ENCODE results near the gene C16orf95.
"Not testable (repeated sequence)": the region's sequence is repeated elsewhere in the genome, so short reads cannot be mapped to it uniquely, and the experiment has no call there.

The C16orf95 gene

GRCh38 chr16:87279094-87279658 is 38.0 kb downstream of the C16orf95 start:
- DNase-seq, result no peak

DNA sequence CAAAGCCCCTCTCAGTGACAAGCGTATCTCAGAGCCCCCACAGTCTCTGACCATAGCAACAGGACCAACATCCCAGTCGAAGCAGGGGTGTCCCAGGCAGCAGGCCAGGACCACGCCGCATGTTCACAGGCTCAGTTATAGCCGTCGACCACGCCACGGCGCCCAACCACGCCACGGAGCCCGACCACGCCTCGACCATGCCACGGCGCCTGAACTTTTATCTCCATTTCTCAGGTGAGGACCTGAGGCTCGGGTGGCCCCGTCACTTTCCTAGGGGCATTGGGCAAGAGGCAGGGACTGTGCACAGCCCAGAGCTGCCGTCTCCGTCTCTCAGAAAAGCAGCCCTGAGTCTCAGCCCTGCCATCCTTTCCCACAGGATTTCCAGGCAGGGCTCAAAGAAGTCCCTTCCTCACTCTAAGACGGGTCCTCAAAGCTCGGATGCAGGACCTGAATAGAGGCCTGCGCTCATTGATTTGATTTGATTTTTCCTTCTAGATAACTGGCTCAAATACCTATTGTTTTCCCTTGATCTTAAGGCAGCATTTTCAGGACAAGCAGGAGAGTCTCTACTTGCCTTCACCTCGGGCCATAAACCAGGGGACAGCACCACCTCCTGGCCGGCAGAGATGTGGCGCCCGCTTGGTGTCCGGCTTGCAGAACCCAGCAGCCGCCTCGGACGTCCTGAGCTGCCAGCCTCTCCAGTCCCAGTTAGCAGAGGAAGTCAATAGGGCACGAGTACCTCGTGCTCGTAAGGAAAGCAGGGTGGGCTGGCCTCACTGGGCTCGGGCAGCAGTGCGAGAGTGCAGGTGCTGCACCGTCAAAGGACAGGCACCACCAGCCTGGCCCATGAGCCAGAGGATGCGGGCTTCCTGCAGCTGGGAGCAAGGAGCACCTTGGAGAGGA is 38.8 kb downstream of the C16orf95 start:
- DNase-seq, result peak; percentile 20

DNA sequence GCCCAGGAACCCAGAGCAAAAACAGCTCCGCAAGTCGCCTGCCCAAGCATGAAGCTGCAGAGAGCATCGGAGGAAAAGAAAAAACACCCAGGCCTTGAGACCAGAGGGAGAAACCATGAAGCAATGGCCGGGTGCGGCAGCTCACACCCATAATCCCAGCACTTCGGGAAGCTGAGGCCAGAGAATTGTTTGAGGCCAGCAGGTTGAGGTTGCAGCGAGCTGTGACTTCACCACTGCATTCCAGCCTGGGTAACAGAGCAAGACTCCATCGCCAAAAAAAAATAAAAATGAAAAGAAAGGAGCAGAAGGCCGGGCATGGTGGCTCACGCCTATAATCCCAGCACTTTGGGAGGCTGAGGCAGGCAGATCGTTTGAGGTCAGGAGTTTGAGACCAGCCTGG is 40.3 kb downstream of the C16orf95 start:
- no peak for DNase-seq

DNA sequence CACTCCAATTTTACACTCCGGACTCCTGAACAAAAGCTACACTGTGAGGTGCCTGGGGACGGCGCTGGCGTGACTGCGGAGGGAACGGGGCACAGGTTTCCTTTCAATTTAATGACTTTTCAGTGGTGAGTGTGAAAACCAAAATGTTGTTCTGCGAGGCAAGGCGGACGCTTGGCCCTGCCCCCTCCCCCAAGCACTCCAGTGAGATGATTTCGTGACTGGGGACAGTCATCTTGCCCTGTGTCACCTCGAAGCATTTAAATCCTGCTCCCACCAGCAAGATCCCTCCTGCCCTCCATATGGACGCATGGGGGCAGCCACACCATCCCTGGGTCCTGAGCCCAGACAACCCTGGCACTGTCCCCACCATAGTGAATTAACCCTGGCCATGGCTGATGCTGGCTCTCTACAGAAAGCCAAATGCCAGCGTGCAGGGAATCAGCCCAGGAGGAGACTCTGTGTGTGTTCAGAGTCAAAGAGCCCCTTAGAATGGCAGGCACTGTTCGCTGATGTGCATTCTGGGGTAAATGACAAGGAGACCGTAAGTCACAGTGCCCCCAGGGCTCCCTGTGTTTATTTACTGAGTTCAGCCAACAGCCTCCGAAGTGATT is 41.0 kb downstream of the C16orf95 start:
- no peak for DNase-seq

DNA sequence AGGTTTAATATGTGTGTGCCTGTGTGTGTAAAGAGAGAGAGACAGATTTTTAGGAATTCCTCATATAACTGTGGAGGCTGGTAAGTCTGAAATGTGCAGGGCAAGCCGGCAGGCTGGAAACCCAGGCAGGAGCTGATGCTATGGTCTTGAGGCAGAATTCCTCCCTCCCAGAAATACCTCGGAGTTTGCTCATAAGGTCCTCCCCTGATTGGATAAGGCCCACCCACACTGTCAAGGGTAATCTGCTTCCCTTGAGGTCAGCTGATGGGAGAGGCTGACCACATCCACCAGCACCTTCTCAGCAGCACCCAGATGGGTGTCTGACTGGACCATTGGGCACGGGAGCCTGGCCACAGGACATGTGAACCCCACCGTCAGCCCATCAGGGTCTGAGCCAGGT is 42.4 kb downstream of the C16orf95 start:
- DNase-seq, result no peak

DNA sequence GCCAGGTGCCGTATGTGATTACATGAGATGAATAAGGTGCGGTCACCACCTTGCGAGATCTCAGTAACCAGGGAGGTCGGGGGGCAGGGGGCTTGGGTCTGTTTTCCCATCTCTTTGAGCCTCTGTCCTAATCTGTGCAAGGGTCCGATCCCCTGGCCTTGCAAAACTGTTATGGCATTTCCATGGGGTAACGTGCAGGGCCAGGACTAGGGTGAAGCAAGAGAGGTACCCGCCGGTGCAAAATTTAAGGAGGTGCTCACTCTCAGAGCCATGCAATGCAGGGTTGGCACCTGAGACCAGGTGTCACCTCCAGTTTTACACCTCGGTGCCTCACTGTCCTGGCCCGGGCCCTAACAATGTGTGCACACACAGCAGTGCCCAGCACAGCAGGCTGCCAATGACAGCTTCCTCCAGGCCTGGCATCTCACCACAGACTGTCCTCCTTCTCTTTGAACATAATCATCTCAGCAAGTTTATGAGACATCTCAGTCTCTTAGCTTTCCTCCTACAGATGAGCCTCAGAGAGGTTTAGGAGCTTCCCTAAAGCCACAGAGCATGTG is 43.6 kb downstream of the C16orf95 start:
- no peak for DNase-seq

DNA sequence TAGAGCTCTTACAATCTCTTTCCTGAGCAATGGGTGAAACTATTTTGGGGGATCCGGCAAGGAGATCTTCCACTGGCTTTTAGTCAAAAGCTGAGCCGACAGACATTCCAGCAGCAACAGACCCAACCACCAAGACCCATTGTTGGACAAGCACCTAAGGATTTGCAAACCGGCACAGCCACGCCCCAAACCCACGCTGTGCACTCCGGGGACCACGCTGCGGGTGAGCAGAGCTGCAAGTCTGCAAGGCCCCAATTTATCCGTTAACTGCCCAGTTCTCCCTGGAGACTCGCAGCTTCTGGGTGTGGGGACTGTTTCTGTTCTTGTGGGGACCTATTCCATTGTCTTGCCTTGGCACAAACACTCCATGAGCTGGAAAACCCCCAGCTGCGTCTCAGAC is 45.9 kb downstream of the C16orf95 start:
- no peak for DNase-seq

DNA sequence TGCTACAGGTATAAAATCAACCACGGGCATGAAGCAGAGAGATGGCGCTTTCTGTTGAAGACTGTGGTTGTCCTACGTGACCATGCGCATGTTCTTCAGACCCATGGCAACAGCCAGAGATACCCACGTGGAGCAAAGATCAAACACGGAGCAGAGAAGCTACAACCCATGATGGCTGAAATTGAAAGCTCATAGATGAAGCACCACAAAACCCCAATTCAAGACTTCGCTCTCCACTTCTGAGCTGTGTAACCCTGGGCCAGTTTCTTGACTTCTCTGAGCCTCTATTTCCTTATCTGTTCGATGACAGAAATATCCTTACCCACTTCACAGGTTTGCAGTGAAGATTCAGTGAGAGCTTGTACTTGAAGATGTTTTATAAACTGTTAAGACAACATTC is 49.6 kb downstream of the C16orf95 start:
- no peak for DNase-seq

GRCh38 chr16:87266846-87267245 is 50.3 kb downstream of the C16orf95 start:
- no peak for DNase-seq

GRCh38 chr16:87265261-87265660 is 51.9 kb downstream of the C16orf95 start:
- no peak for DNase-seq

DNA sequence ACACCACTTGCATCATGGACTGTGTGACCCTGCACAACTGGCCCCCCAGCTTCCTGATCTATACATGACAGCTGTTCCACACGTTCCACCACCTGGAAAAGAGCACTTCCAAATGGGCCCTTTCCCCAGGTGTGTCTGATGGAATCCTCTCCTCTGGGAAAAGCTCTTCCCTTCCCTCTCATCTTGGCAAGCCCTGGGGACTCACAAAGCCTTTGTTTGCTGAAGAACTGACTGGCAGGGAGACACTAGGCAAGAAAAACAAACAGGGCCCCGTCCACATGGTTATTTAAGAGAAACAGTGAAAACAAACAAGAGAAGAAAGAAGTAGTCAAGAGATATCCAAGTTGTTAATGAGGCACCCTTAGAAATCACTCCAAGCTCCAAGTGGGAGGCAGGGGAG is 52.6 kb downstream of the C16orf95 start:
- DNase-seq, result no peak

DNA sequence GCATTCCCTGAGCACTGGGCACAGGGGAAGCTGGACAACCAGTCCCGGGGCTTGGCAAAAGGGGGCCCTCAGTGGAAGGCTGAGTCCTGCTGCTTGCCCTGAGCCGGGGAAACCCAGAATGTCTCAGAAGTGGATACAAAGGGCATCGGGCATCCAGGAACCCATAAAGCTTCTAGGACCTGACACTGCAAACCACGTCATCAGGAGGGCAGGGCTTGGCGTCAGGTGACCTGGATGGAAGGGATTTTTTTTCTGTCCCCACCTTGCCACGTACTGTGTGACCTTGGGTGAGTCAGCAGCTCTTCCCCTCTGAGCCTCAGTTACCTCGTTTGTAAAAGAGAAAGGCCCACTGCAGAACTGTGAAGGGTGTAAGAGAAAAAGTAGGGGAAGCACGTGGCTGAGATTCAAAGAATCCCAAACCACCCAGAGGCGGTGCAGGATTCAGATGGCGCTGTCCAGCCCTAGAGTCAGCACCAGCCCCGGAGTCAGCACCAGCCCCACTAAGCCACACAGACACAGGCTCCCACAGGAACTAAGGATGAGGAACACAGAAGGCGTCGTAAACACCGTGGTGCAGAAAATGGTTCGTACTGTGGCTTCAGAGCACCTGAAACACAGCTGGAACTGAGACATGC is 53.7 kb downstream of the C16orf95 start:
- DNase-seq, result no peak

GRCh38 chr16:87259431-87259830 is 57.8 kb downstream of the C16orf95 start:
- no peak for DNase-seq

- not testable (repeated sequence) for DNase-seq
Measured at GRCh38 chr16:87258653-87259052, 58.5 kb downstream of the C16orf95 start.

- DNase-seq, result no peak
Measured at GRCh38 chr16:87255866-87256265, 61.3 kb downstream of the C16orf95 start.

DNA sequence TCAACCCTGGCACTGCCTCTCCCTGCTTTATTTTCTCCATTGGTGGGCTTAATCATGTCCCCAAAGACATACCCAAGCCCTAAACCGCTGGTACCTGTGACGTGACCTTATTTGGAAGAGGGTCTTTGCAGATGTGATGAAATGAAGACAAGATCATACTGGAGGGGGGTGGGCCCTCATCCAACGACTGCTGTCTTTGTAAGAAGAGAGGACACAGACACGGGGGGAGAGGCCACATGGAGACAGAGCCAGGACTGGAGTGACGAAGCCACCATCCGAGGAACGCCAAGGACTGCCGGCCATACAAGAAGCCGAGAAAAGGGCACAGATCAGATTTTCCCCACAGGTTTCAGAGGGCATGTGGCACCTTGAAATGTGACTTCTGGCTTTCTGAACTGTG is 62.5 kb downstream of the C16orf95 start:
- no peak for DNase-seq

- DNase-seq, result no peak
Measured at GRCh38 chr16:87254296-87254695, 62.9 kb downstream of the C16orf95 start.

DNA sequence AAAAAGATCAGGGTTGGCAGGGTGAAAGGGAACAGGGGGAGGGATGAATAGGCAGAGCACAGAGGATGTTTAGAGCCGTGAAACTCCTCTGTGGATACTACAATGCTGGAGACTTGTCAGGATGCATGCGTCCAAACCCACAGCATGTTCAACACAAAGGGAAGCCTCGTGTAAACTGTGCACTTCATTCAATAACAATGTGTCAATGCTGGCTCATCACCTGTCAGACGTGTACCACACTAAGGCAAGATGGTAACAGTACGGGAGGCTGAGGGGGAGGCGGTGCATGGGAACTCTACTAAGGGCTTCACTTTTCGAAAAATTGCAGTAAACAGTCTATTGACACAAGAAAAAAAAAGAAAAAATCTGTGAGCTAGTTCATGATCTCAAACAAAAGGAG is 63.7 kb downstream of the C16orf95 start:
- DNase-seq, result no peak
